SK-N-SH treated with all-trans-retinoic acid at 6 μM for 48 hours (cell line): ENCODE measurements around the gene TSEN2.

Experiments
- ATAC-seq: fragments of 200-7000 bp; cut with Tn5 transposase; 3 replicates; pipeline ENCODE4 v1.9.1; 2020; ENCODE audit warnings: mild to moderate bottlenecking, moderate library complexity
- ARNTL ChIP-seq: fragments of 450-650 bp; formaldehyde crosslinking; IDR thresholded peaks from 2 replicates; pipeline ENCODE4 v1.5.0; 2020; ENCODE audit warnings: low read depth, mild to moderate bottlenecking, moderate library complexity, borderline replicate concordance
- BACH2 ChIP-seq: fragments of 250-450 bp; sonication (Bioruptor Pico); IDR thresholded peaks from 2 replicates; pipeline ENCODE4 v1.9.0; 2021; ENCODE audit warnings: mild to moderate bottlenecking, borderline replicate concordance
- CREB5 ChIP-seq: fragments of 250-450 bp; sonication (Bioruptor Pico); IDR thresholded peaks from 2 replicates; pipeline ENCODE4 v1.5.1; 2020; ENCODE audit warnings: low read depth, mild to moderate bottlenecking, moderate library complexity
- CSDC2 ChIP-seq: fragments of 250-450 bp; sonication (Bioruptor Pico); IDR thresholded peaks from 2 replicates; pipeline ENCODE4 v1.5.0; 2020; ENCODE audit warnings: mild to moderate bottlenecking, moderate library complexity
- CSRNP3 ChIP-seq: fragments of 250-450 bp; sonication (Bioruptor Pico); IDR thresholded peaks from 2 replicates; pipeline ENCODE4 v1.5.1; 2021; ENCODE audit warnings: mild to moderate bottlenecking, moderate library complexity
- ESRRG ChIP-seq: fragments of 250-450 bp; sonication (Bioruptor Pico); IDR thresholded peaks from 2 replicates; pipeline ENCODE4 v1.6.1; 2021; ENCODE audit warnings: mild to moderate bottlenecking
- GLIS3 ChIP-seq: fragments of 250-450 bp; sonication (Bioruptor Pico); IDR thresholded peaks from 2 replicates; pipeline ENCODE4 v1.5.0; 2020; ENCODE audit warnings: mild to moderate bottlenecking, moderate library complexity
- ISL1 ChIP-seq: fragments of 250-450 bp; sonication (Bioruptor Pico); IDR thresholded peaks from 2 replicates; pipeline ENCODE4 v2.1.2; 2022; ENCODE audit warnings: mild to moderate bottlenecking, moderate library complexity
- OSR1 ChIP-seq: fragments of 250-450 bp; sonication (Bioruptor Pico); IDR thresholded peaks from 2 replicates; pipeline ENCODE4 v1.8.0; 2022; ENCODE audit warnings: moderate library complexity, mild to moderate bottlenecking, inconsistent platforms
- PATZ1 ChIP-seq: fragments of 250-450 bp; sonication (Bioruptor Pico); IDR thresholded peaks from 2 replicates; pipeline ENCODE4 v1.8.0; 2020; ENCODE audit warnings: mild to moderate bottlenecking, moderate library complexity, borderline replicate concordance
- POU6F1 ChIP-seq: fragments of 250-450 bp; sonication (Bioruptor Pico); IDR thresholded peaks from 2 replicates; pipeline ENCODE4 v1.8.0; 2021; ENCODE audit warnings: low read depth, mild to moderate bottlenecking, moderate library complexity, borderline replicate concordance
- PPARA ChIP-seq: fragments of 250-450 bp; sonication (Bioruptor Pico); IDR thresholded peaks from 2 replicates; pipeline ENCODE4 v1.5.0; 2020; ENCODE audit warnings: mild to moderate bottlenecking, borderline replicate concordance
- RARB ChIP-seq: fragments of 250-450 bp; sonication (Bioruptor Pico); IDR thresholded peaks from 2 replicates; pipeline ENCODE4 v1.8.0; 2021; ENCODE audit warnings: mild to moderate bottlenecking, moderate library complexity
- SNAI2 ChIP-seq: fragments of 250-450 bp; sonication (Bioruptor Pico); IDR thresholded peaks from 2 replicates; pipeline ENCODE4 v1.5.0; 2020; ENCODE audit warnings: mild to moderate bottlenecking, moderate library complexity
- TCF4 ChIP-seq: fragments of 250-450 bp; sonication (Bioruptor Pico); IDR thresholded peaks from 2 replicates; pipeline ENCODE4 v1.8.0; 2021; ENCODE audit warnings: mild to moderate bottlenecking, moderate library complexity, borderline replicate concordance
- TOX ChIP-seq: fragments of 250-450 bp; sonication (Bioruptor Pico); IDR thresholded peaks from 2 replicates; pipeline ENCODE4 v1.8.0; 2021; ENCODE audit warnings: mild to moderate bottlenecking, moderate library complexity, borderline replicate concordance
- TSHZ2 ChIP-seq: fragments of 250-450 bp; sonication (Bioruptor Pico); IDR thresholded peaks from 2 replicates; pipeline ENCODE4 v1.5.0; 2020; ENCODE audit warnings: mild to moderate bottlenecking, moderate library complexity
- ZC3H10 ChIP-seq: fragments of 250-450 bp; sonication (Bioruptor Pico); IDR thresholded peaks from 2 replicates; pipeline ENCODE4 v1.5.1; 2021; ENCODE audit warnings: mild to moderate bottlenecking, moderate library complexity
- ZFP3 ChIP-seq: fragments of 250-450 bp; sonication (Bioruptor Pico); IDR thresholded peaks from 2 replicates; pipeline ENCODE4 v1.5.0; 2020; ENCODE audit warnings: mild to moderate bottlenecking, moderate library complexity
- ZFP30 ChIP-seq: fragments of 450-650 bp; formaldehyde crosslinking; IDR thresholded peaks from 2 replicates; pipeline ENCODE4 v1.5.0; 2022; ENCODE audit warnings: mild to moderate bottlenecking, moderate library complexity
- ZNF70 ChIP-seq: fragments of 450-650 bp; formaldehyde crosslinking; IDR thresholded peaks from 2 replicates; pipeline ENCODE4 v1.5.0; 2020; ENCODE audit warnings: mild to moderate bottlenecking, moderate library complexity
- ZNF8 ChIP-seq: fragments of 450-650 bp; formaldehyde crosslinking; IDR thresholded peaks from 2 replicates; pipeline ENCODE4 v1.5.0; 2020; ENCODE audit warnings: mild to moderate bottlenecking, moderate library complexity

TSEN2 gene

GRCh38 chr3:12569836-12570235 is 85.6 kb downstream of the TSEN2 start:
- no peak for ATAC-seq
- no peak for TF ChIP-seq TCF4 (CRISPR knock-in tag)
- no peak for TF ChIP-seq SNAI2 (CRISPR knock-in tag)
- no peak for TF ChIP-seq ARNTL (CRISPR knock-in tag)
- TF ChIP-seq ZC3H10 (CRISPR knock-in tag), result no peak
- no peak for TF ChIP-seq POU6F1 (CRISPR knock-in tag)
- TF ChIP-seq CSDC2 (CRISPR knock-in tag), result no peak
- no peak for TF ChIP-seq PATZ1
- TF ChIP-seq RARB (CRISPR knock-in tag), result no peak
- TF ChIP-seq ZFP3 (CRISPR knock-in tag), result no peak
- TF ChIP-seq OSR1 (CRISPR knock-in tag), result no peak

GRCh38 chr3:12571986-12572385 is 87.7 kb downstream of the TSEN2 start:
- no peak for TF ChIP-seq GLIS3 (CRISPR knock-in tag)
- no peak for TF ChIP-seq CREB5
- no peak for TF ChIP-seq SNAI2 (CRISPR knock-in tag)
- TF ChIP-seq PATZ1, result no peak
- TF ChIP-seq ISL1 (CRISPR knock-in tag), result no peak
- TF ChIP-seq PPARA (CRISPR knock-in tag), result no peak
- TF ChIP-seq CSRNP3 (CRISPR knock-in tag), result no peak
- no peak for TF ChIP-seq ZNF8 (CRISPR knock-in tag)
- TF ChIP-seq OSR1 (CRISPR knock-in tag), result no peak
- TF ChIP-seq ESRRG, result no peak
- TF ChIP-seq BACH2 (CRISPR knock-in tag), result no peak
- TF ChIP-seq CSDC2 (CRISPR knock-in tag), result no peak
- TF ChIP-seq ARNTL (CRISPR knock-in tag), result no peak
- no peak for TF ChIP-seq TSHZ2 (CRISPR knock-in tag)
- TF ChIP-seq TCF4 (CRISPR knock-in tag), result no peak
- TF ChIP-seq TOX, result no peak
- TF ChIP-seq ZFP30 (CRISPR knock-in tag), result no peak
- no peak for TF ChIP-seq ZNF70
- no peak for ATAC-seq
